Loucy (cell line): ENCODE measurements around the gene ZC3H18.

ENCODE experiments used
- H2AFZ ChIP-seq: fragments of 200-600 bp; sonication (generic); 2 replicates; pipeline ENCODE4 v1.6.0; 2016; ENCODE audit warnings: antibody characterized with exemption, mild to moderate bottlenecking, low read length, moderate library complexity
- H3F3A ChIP-seq: fragments of 200-600 bp; 2 replicates; pipeline ENCODE4 v1.6.0; 2016; ENCODE audit warnings: antibody characterized with exemption, low read depth, mild to moderate bottlenecking
- H3K27me3 ChIP-seq: fragments of 200-600 bp; sonication (generic); 2 replicates; pipeline ENCODE4 v1.6.1; 2014; ENCODE audit warnings: low read length, mild to moderate bottlenecking; ENCODE audit not compliant: insufficient read depth, poor library complexity, severe bottlenecking
- H3K36me3 ChIP-seq: fragments of 200-600 bp; sonication (generic); 2 replicates; pipeline ENCODE4 v1.6.1; 2016; ENCODE audit warnings: low read length; ENCODE audit not compliant: insufficient read depth
- H3K4me1 ChIP-seq: fragments of 200-600 bp; sonication (generic); 2 replicates; pipeline ENCODE4 v1.5.1; 2014; ENCODE audit warnings: low read length, mild to moderate bottlenecking; ENCODE audit not compliant: insufficient read depth, poor library complexity, severe bottlenecking
- H3K4me2 ChIP-seq: fragments of 200-600 bp; sonication (generic); 2 replicates; pipeline ENCODE4 v1.6.0; 2014; ENCODE audit warnings: antibody characterized with exemption, low read length, low read depth, mild to moderate bottlenecking; ENCODE audit not compliant: poor library complexity, severe bottlenecking
- H3K4me3 ChIP-seq: fragments of 200-600 bp; sonication (generic); 2 replicates; pipeline ENCODE4 v1.5.1; 2014; ENCODE audit warnings: low read length, mild to moderate bottlenecking, mixed read lengths; ENCODE audit not compliant: poor library complexity, severe bottlenecking
- H3K79me2 ChIP-seq: fragments of 200-600 bp; sonication (generic); 2 replicates; pipeline ENCODE4 v1.6.1; 2014; ENCODE audit warnings: low read length; ENCODE audit not compliant: insufficient read depth
- H3K9ac ChIP-seq: fragments of 200-600 bp; sonication (generic); 2 replicates; pipeline ENCODE4 v1.6.0; 2014; ENCODE audit warnings: mild to moderate bottlenecking, low read depth, low read length, moderate library complexity; ENCODE audit not compliant: poor library complexity, severe bottlenecking
- H3K9me2 ChIP-seq: fragments of 200-600 bp; sonication (generic); replicated peaks from 2 replicates; pipeline ENCODE4 v1.6.1; 2016; ENCODE audit warnings: low read depth, low read length, mixed read lengths
- H3K9me3 ChIP-seq: fragments of 200-600 bp; sonication (generic); 2 replicates; pipeline ENCODE4 v1.6.1; 2014; ENCODE audit warnings: mild to moderate bottlenecking, antibody characterized with exemption, low read length, low read depth; ENCODE audit not compliant: insufficient read depth
- H4K20me1 ChIP-seq: fragments of 200-600 bp; sonication (generic); 2 replicates; pipeline ENCODE4 v1.6.0; 2014; ENCODE audit warnings: antibody characterized with exemption, low read length, mild to moderate bottlenecking; ENCODE audit not compliant: insufficient read depth, poor library complexity, severe bottlenecking
- EZH2phosphoT487 ChIP-seq: fragments of 200-600 bp; IDR thresholded peaks from 2 replicates; pipeline ENCODE4 v1.6.1; 2018; ENCODE audit warnings: antibody characterized with exemption, mild to moderate bottlenecking, moderate library complexity, borderline replicate concordance
- TF ChIP-seq, protein P1 (sequence below): fragments of 200-600 bp; sonication (generic); conservative IDR thresholded peaks from 2 replicates; pipeline ENCODE4 v1.5.1; 2014; ENCODE audit warnings: mild to moderate bottlenecking, antibody characterized with exemption, low read length

The ZC3H18 gene

DNA sequence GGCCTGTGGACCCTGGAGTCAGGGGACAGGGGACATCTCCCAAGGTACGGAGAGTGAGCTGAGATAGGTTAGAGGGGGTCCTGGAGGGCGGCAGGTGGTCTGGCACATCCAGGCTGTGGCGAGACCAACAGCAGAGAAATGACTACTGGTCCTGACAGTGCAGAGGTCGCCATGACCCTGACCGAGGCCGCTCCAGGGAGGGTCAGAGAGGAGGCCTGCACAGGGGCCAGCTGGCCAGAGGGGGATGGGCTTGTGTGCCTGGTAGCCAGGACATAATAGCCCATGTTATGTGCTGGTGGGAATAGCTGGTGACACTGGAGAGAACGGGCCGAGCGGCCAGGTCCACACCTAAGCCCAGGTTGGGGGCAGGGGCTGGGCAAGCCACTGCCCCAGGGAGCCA, 40.6 kb upstream of the ZC3H18 start:
- Histone ChIP-seq H3K27me3 (no peaks in the 10 kb centered on the region), H3K4me3 (no peak overlapping the region), H3K9me3 (no peaks in the 10 kb centered on the region), H3F3A (no peaks in the 10 kb centered on the region), H3K4me2 (no peak overlapping the region), H3K4me1 (no peaks in the 10 kb centered on the region), H3K9ac (no peak overlapping the region), H3K36me3 (no peaks in the 10 kb centered on the region), H3K9me2 (no peaks in the 10 kb centered on the region), H2AFZ (no peak overlapping the region), H3K79me2 (no peaks in the 10 kb centered on the region), H4K20me1 (no peaks in the 10 kb centered on the region)
- TF ChIP-seq, protein P1, sequence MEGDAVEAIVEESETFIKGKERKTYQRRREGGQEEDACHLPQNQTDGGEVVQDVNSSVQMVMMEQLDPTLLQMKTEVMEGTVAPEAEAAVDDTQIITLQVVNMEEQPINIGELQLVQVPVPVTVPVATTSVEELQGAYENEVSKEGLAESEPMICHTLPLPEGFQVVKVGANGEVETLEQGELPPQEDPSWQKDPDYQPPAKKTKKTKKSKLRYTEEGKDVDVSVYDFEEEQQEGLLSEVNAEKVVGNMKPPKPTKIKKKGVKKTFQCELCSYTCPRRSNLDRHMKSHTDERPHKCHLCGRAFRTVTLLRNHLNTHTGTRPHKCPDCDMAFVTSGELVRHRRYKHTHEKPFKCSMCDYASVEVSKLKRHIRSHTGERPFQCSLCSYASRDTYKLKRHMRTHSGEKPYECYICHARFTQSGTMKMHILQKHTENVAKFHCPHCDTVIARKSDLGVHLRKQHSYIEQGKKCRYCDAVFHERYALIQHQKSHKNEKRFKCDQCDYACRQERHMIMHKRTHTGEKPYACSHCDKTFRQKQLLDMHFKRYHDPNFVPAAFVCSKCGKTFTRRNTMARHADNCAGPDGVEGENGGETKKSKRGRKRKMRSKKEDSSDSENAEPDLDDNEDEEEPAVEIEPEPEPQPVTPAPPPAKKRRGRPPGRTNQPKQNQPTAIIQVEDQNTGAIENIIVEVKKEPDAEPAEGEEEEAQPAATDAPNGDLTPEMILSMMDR: no peak
- TF ChIP-seq EZH2phosphoT487: no peak

DNA sequence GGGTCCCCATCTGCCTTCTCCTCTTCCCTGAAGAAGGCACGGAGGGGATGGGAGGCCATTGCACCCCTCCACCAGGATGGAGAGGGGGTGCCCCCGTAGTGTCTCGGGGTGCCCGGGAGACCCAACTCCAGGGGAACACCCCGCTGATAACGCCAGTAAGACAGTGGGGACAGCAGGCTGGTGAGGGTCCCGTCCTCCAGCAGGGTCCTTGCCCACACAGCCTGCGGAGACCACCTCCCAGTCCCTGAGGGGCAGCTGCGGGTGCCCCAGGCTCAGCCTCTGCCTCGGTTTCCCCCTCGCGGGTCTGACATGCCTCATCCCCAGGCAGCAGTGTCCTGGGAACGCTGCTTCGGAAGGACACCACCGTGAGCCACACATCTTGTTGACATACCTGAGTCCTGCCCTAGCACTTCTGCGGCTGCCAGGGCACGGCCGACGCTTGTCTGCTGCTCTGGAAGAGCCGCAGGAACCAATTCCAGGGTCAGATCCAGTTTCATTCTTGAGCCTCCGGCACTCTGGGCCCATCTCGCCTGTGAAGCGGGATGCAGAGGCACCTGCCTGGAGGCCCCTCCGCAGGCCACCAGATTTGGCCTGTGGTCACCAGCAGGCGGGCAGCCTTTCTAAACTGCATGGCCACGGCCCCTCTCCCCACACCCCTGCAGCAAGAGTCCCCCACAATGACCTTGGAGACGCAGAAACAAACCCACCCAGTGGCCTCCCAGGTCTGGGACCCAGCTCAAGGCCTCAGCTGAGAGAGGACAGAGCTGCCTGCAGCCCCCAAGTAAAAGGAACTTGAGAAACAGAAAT, 39.9 kb upstream of the ZC3H18 start:
- Histone ChIP-seq H3K4me2 (no peak overlapping the region), H3K9ac (no peak overlapping the region), H3K9me3 (no peaks in the 10 kb centered on the region), H4K20me1 (no peaks in the 10 kb centered on the region), H3K36me3 (no peaks in the 10 kb centered on the region; the same call in 1 of the 2 replicates), H3K27me3 (no peaks in the 10 kb centered on the region), H2AFZ (no peak overlapping the region), H3K4me1 (no peaks in the 10 kb centered on the region), H3K79me2 (no peaks in the 10 kb centered on the region), H3F3A (no peaks in the 10 kb centered on the region), H3K9me2 (no peaks in the 10 kb centered on the region), H3K4me3 (no peak overlapping the region)
- TF ChIP-seq EZH2phosphoT487: no peak
- TF ChIP-seq, protein P1: no peak

DNA sequence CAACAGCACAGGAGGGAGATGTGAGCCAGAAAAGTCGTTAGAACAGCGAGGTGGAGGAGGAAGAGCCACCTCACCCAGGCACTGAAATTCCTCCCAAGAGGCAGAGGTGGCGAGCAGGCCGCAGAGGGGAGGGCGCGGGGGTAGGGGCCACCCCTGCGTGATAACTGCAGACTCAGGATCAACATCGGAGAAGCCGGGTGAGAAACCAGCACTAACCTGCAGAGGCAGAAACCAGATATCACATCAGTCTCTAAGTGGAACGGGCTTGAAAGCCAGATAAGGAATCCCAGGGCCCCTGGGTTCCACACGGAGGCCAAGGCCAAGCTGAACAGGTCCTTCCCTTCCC, 39.4 kb upstream of the ZC3H18 start:
- no peak for TF ChIP-seq EZH2phosphoT487
- TF ChIP-seq, protein P1: no peak
- Histone ChIP-seq H3K9ac (no peak overlapping the region), H3K4me2 (no peak overlapping the region), H3F3A (no peaks in the 10 kb centered on the region), H4K20me1 (no peaks in the 10 kb centered on the region), H3K27me3 (no peaks in the 10 kb centered on the region), H3K36me3 (no peaks in the 10 kb centered on the region; the same call in 1 of the 2 replicates), H3K9me2 (no peaks in the 10 kb centered on the region), H3K4me1 (no peaks in the 10 kb centered on the region), H3K4me3 (no peak overlapping the region), H3K9me3 (no peaks in the 10 kb centered on the region), H2AFZ (no peak overlapping the region), H3K79me2 (no peaks in the 10 kb centered on the region)
